Left lobe of liver (tissue), 2 donors: ENCODE data around the gene SS18. TPM values are rescaled to one million over a fixed set of nuclear protein-coding genes. Genes with fewer than 3 reads are reported as not detected.
A peak's percentile ranks its signal among the peaks of the same experiment; 100 is the strongest.

Experiments used
- ATAC-seq: fragments of 200-7000 bp; cut with Tn5 transposase; one replicate; pipeline ENCODE4 v1.9.1; 2020; ENCODE audit warnings: mild to moderate bottlenecking, moderate library complexity
- DNase-seq: peaks from one replicate; pipeline ENCODE4 v3.0.0-alpha.2; 2020; ENCODE audit warnings: low spot score
- total RNA-seq: library from RNA; stranded (reverse); gene quantifications from one replicate; pipeline ENCODE4 v1.2.1, GENCODE V29; 2021
- donor health status: DM: no; HTN: no; CAD: no; lungs with moderate emphysema.
- donor health status: DM: no; HTN: yes; CAD: no.

SS18 gene
- total RNA-seq, 1 donor from 2014 or later = 27.4 TPM

GRCh38 chr18:26073758-26074157 lies 16.7 kb downstream of the SS18 start:
- ATAC-seq (peak; percentile 33), DNase-seq (no peak)

- ATAC-seq (no peak), DNase-seq (no peak)
Measured at GRCh38 chr18:26071725-26072124, 18.7 kb downstream of the SS18 start.

GRCh38 chr18:26071020-26071419 lies 19.4 kb downstream of the SS18 start:
- no peak for ATAC-seq
- DNase-seq = no peak

- DNase-seq (no peak), ATAC-seq (no peak)
Measured at GRCh38 chr18:26059357-26059756, 31.1 kb downstream of the SS18 start.

- ATAC-seq (no peak), DNase-seq (no peak)
Measured at GRCh38 chr18:26057344-26057773, 33.1 kb downstream of the SS18 start.

- DNase-seq (no peak), ATAC-seq (no peak)
Measured at GRCh38 chr18:26056291-26056690, 34.1 kb downstream of the SS18 start.

- DNase-seq (no peak), ATAC-seq (no peak)
Measured at GRCh38 chr18:26052505-26052904, 37.9 kb downstream of the SS18 start.

GRCh38 chr18:26051843-26052242 lies 38.6 kb downstream of the SS18 start:
- ATAC-seq = no peak
- DNase-seq = no peak

GRCh38 chr18:26046419-26047077 lies 43.9 kb downstream of the SS18 start:
- no peak for DNase-seq
- no peak for ATAC-seq

GRCh38 chr18:26044807-26045206 lies 45.6 kb downstream of the SS18 start:
- DNase-seq = no peak
- ATAC-seq = no peak

- ATAC-seq (peak; percentile 39), DNase-seq (no peak)
Measured at GRCh38 chr18:26040051-26040656, 50.3 kb downstream of the SS18 start.

- no peak for DNase-seq
- no peak for ATAC-seq
Measured at GRCh38 chr18:26039203-26039602, 51.2 kb downstream of the SS18 start.

GRCh38 chr18:26036635-26037034 lies 53.8 kb downstream of the SS18 start:
- ATAC-seq (no peak), DNase-seq (no peak)

- DNase-seq (no peak), ATAC-seq (peak; percentile 81)
Measured at GRCh38 chr18:26034850-26035497, 55.4 kb downstream of the SS18 start.

- DNase-seq (no peak), ATAC-seq (peak; percentile 22)
Measured at GRCh38 chr18:26022585-26022984, 67.8 kb downstream of the SS18 start.

- ATAC-seq (no peak), DNase-seq (no peak)
Measured at GRCh38 chr18:26021061-26021754, 69.2 kb downstream of the SS18 start.

GRCh38 chr18:26017929-26018328 lies 72.5 kb downstream of the SS18 start:
- DNase-seq (no peak), ATAC-seq (no peak)

- no peak for ATAC-seq
Measured at GRCh38 chr18:26014462-26014861, 76.0 kb downstream of the SS18 start.

GRCh38 chr18:26008619-26009018 lies 81.8 kb downstream of the SS18 start:
- DNase-seq (no peak), ATAC-seq (no peak)

More at GRCh38 chr18:26014462-26014861, 76.0 kb downstream of the SS18 start:
- no peak for DNase-seq

- DNase-seq = no peak
- ATAC-seq = peak; percentile 13
Measured at GRCh38 chr18:26008096-26008495, 82.3 kb downstream of the SS18 start.

- ATAC-seq = no peak
- no peak for DNase-seq
Measured at GRCh38 chr18:26005950-26006349, 84.5 kb downstream of the SS18 start.

- ATAC-seq (no peak), DNase-seq (no peak)
Measured at GRCh38 chr18:26004832-26005231, 85.6 kb downstream of the SS18 start.
